GM10266 (cell line): ENCODE measurements around the gene RNF133.

Source experiments
- DNase-seq: peaks from one replicate; pipeline ENCODE4 v3.0.0; 2012; ENCODE audit errors: extremely low spot score
- TF ChIP-seq, protein P1 (sequence below): IDR thresholded peaks from 2 replicates; pipeline ENCODE4 v1.5.1; 2012; ENCODE audit warnings: mild to moderate bottlenecking, low read depth; ENCODE audit not compliant: control insufficient read depth, insufficient read depth; ENCODE audit errors: missing control alignments

Gene RNF133

GRCh38 chr7:122727354-122727753 lies 28.4 kb upstream of the RNF133 start:
- TF ChIP-seq, protein P1, sequence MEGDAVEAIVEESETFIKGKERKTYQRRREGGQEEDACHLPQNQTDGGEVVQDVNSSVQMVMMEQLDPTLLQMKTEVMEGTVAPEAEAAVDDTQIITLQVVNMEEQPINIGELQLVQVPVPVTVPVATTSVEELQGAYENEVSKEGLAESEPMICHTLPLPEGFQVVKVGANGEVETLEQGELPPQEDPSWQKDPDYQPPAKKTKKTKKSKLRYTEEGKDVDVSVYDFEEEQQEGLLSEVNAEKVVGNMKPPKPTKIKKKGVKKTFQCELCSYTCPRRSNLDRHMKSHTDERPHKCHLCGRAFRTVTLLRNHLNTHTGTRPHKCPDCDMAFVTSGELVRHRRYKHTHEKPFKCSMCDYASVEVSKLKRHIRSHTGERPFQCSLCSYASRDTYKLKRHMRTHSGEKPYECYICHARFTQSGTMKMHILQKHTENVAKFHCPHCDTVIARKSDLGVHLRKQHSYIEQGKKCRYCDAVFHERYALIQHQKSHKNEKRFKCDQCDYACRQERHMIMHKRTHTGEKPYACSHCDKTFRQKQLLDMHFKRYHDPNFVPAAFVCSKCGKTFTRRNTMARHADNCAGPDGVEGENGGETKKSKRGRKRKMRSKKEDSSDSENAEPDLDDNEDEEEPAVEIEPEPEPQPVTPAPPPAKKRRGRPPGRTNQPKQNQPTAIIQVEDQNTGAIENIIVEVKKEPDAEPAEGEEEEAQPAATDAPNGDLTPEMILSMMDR, result no peak
- DNase-seq, result no peak

DNA sequence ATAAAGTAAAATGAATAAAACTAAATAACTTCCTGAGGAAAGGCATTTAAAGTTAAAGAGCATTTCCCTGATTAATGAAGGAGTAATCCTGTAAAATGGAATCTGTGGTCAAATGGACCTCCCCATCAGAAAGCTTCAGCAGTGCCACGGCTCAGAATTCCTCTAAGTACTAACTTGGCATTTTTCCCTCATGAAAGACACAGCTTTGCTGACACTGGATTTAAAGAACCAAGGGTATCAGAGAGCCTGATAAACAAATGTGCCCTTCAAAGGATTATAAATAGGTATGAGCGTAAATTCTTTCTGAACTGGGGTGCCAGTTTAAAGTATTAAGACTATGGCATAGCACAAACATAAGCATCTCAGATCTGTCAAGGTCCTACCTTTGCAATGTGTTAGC lies 28.0 kb upstream of the RNF133 start:
- TF ChIP-seq, protein P1, result no peak
- DNase-seq, result no peak

DNA sequence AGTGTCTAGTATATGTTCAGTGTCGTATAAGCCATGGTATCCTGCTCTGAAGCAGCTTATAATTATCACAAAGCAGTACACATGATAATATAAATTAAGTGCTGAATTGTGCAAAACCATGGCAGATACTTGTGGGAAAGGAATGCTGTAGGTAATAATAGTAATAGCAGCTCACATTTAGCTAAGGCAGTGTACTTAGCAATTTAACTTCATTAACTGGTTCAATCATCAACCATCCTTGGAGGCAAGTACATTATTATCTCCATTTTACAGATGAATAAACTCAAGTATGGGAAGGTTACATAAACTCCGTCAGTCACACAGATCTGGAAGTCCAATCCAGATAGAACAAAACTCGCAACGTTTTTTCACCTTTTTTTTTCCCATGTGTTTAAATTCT lies 25.4 kb upstream of the RNF133 start:
- DNase-seq, result no peak
- TF ChIP-seq, protein P1, result no peak

GRCh38 chr7:122719010-122719578 lies 20.2 kb upstream of the RNF133 start:
- TF ChIP-seq, protein P1, result no peak
- no peak for DNase-seq

DNA sequence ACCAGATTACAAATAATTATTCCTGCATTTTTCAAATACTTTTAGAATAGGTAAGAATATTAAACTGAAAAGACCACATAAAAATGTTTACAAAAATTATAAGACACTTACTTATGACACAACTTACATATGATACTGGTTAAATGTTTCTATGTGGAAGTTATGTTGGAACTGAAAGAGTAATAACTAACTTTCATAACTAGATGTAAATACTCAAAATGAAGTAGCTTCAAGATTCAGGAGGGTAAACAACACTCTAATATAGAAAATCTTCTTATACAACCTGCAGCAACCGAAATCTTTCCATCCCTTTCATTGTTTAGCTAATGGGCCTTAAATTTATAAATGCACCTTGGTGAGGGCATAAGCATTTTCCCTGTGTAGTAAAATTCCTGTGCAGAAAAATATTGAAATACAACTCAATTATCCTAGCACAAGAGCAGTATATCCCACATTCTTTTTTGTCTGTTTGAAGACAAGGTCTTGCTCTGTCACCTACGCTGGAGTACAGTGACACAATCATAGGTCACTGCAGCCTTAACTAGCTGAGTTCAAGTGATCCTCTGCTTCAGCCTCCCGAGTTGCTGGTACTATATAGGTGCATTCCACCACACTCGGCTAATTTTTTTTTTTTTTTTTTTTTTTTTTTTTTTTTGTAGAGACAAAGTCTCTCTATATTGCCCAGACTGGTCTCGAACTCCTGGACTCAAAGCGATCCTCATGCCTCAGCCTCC lies 18.6 kb upstream of the RNF133 start:
- TF ChIP-seq, protein P1, result no peak

GRCh38 chr7:122715183-122715582 lies 16.3 kb upstream of the RNF133 start:
- no peak for DNase-seq
- TF ChIP-seq, protein P1, result no peak

More for the DNA sequence above, 18.6 kb upstream of the RNF133 start:
- no peak for DNase-seq

DNA sequence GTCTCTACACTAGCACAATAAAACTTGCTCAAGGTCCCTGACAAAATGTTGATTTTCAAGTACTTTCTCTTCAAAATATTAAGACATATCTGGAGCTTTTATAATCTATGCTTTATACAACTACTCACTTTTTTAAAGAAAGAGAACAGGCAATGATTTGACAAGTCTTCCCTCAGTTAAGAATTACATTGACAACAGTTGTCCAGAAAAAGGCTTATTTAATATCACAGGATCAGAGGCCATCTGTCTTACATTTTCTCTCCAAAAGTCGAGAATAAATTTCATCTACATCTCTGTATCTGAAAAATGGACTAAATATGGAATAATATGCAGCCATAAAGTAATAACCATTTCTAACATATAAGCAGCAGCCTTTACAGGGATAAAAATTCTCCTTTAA lies 12.0 kb upstream of the RNF133 start:
- TF ChIP-seq, protein P1, result no peak

More for the DNA sequence above, 12.0 kb upstream of the RNF133 start:
- DNase-seq, result no peak
